H9 (cell line): Measurements from ENCODE around the gene PRAC2. TPM values are rescaled to one million over a fixed set of nuclear protein-coding genes. Genes with fewer than 3 reads are reported as not detected.

ENCODE experiments used
- DNase-seq: peaks from one replicate; pipeline ENCODE4 v3.0.0-alpha.2; 2017
- H2AFZ ChIP-seq: one replicate; pipeline ENCODE4 v1.6.1; 2013; ENCODE audit warnings: mild to moderate bottlenecking, low read length, control low read depth, moderate library complexity
- H2AK5ac ChIP-seq: 2 replicates; pipeline ENCODE4 v1.6.1; 2013; ENCODE audit warnings: low read length, control low read depth, mixed read lengths; ENCODE audit not compliant: insufficient read length
- H2BK120ac ChIP-seq: one replicate; pipeline ENCODE4 v1.6.1; 2013; ENCODE audit warnings: low read depth, mild to moderate bottlenecking, low read length, control low read depth, inconsistent platforms; ENCODE audit not compliant: poor library complexity, severe bottlenecking
- H2BK12ac ChIP-seq: 2 replicates; pipeline ENCODE4 v1.6.1; 2013; ENCODE audit warnings: low read length, control low read depth, mixed read lengths, low read depth; ENCODE audit not compliant: insufficient read length
- H2BK15ac ChIP-seq: 2 replicates; pipeline ENCODE4 v1.6.1; 2013; ENCODE audit warnings: low read depth, low read length, control low read depth
- H2BK20ac ChIP-seq: one replicate; pipeline ENCODE4 v1.6.1; 2013; ENCODE audit warnings: low read depth, mild to moderate bottlenecking, low read length, control low read depth, inconsistent platforms; ENCODE audit not compliant: poor library complexity, severe bottlenecking
- H2BK5ac ChIP-seq: 2 replicates; pipeline ENCODE4 v1.6.1; 2013; ENCODE audit warnings: low read length, control low read depth, mixed read lengths; ENCODE audit not compliant: insufficient read length
- H3K14ac ChIP-seq: 2 replicates; pipeline ENCODE4 v1.6.1; 2013; ENCODE audit warnings: low read length, control low read depth; ENCODE audit not compliant: insufficient read depth
- H3K18ac ChIP-seq: 2 replicates; pipeline ENCODE4 v1.6.1; 2013; ENCODE audit warnings: low read depth, mild to moderate bottlenecking, mixed read lengths, low read length, control low read depth; ENCODE audit not compliant: insufficient read length
- H3K23ac ChIP-seq: 2 replicates; pipeline ENCODE4 v1.6.1; 2013; ENCODE audit warnings: low read length, control low read depth, mixed read lengths, low read depth; ENCODE audit not compliant: insufficient read length
- H3K23me2 ChIP-seq: 2 replicates; pipeline ENCODE4 v1.6.1; 2013; ENCODE audit warnings: low read depth, mild to moderate bottlenecking, mixed read lengths, low read length, control low read depth; ENCODE audit not compliant: insufficient read length, poor library complexity, severe bottlenecking
- H3K27ac ChIP-seq: 2 replicates; pipeline ENCODE4 v1.5.1; 2013; ENCODE audit warnings: low read length, control low read depth, mixed read lengths, low read depth; ENCODE audit not compliant: insufficient read length
- H3K27me3 ChIP-seq: 2 replicates; pipeline ENCODE4 v1.6.1; 2013; ENCODE audit warnings: low read length, control low read depth, inconsistent platforms; ENCODE audit not compliant: insufficient read depth
- H3K4ac ChIP-seq: 2 replicates; pipeline ENCODE4 v1.6.1; 2013; ENCODE audit warnings: low read depth, mild to moderate bottlenecking, control low read depth, inconsistent platforms, low read length, moderate library complexity
- H3K4me1 ChIP-seq: 2 replicates; pipeline ENCODE4 v1.6.1; 2013; ENCODE audit warnings: low read length, control low read depth, inconsistent platforms; ENCODE audit not compliant: insufficient read depth
- H3K4me2 ChIP-seq: 2 replicates; pipeline ENCODE4 v1.6.1; 2013; ENCODE audit warnings: low read length, control low read depth, mixed read lengths; ENCODE audit not compliant: insufficient read length, insufficient read depth
- H3K56ac ChIP-seq: 2 replicates; pipeline ENCODE4 v1.6.1; 2013; ENCODE audit warnings: low read depth, mild to moderate bottlenecking, mixed read lengths, low read length, control low read depth; ENCODE audit not compliant: insufficient read length
- H3K79me1 ChIP-seq: 2 replicates; pipeline ENCODE4 v1.6.1; 2013; ENCODE audit warnings: low read depth, mild to moderate bottlenecking, moderate library complexity, low read length, control low read depth, inconsistent platforms; ENCODE audit not compliant: insufficient read depth, poor library complexity, severe bottlenecking
- H3K79me2 ChIP-seq: 2 replicates; pipeline ENCODE4 v1.6.1; 2013; ENCODE audit warnings: low read length, control low read depth, inconsistent platforms; ENCODE audit not compliant: insufficient read depth
- H3K9ac ChIP-seq: 2 replicates; pipeline ENCODE4 v1.6.1; 2013; ENCODE audit warnings: low read length, control low read depth, mixed read lengths; ENCODE audit not compliant: insufficient read length; ENCODE audit errors: extremely low read depth
- H3K9me3 ChIP-seq: one replicate; pipeline ENCODE4 v1.6.1; 2013; ENCODE audit warnings: low read depth, low read length, inconsistent platforms; ENCODE audit not compliant: control insufficient read depth
- H3T11ph ChIP-seq: one replicate; pipeline ENCODE4 v1.6.1; 2013; ENCODE audit warnings: mild to moderate bottlenecking, low read length, control low read depth, inconsistent platforms
- H4K20me1 ChIP-seq: one replicate; pipeline ENCODE4 v1.6.1; 2013; ENCODE audit not compliant: control insufficient read depth, insufficient read length, insufficient read depth
- H4K5ac ChIP-seq: 2 replicates; pipeline ENCODE4 v1.6.1; 2013; ENCODE audit warnings: low read depth, mild to moderate bottlenecking, mixed read lengths, low read length, control low read depth; ENCODE audit not compliant: insufficient read length
- H4K8ac ChIP-seq: replicated peaks from 2 replicates; pipeline ENCODE4 v1.6.1; 2013; ENCODE audit warnings: low read length, control low read depth, mixed read lengths, low read depth; ENCODE audit not compliant: insufficient read length
- H4K91ac ChIP-seq: 2 replicates; pipeline ENCODE4 v1.6.1; 2013; ENCODE audit warnings: low read depth, mild to moderate bottlenecking, moderate library complexity, mixed read lengths, low read length, control low read depth; ENCODE audit not compliant: insufficient read length
- H3K27ac Mint-ChIP-seq, 3 experiments: 2 replicates in 2 of 3; 3 replicates in 1 of 3; pipeline ENCODE4 v1.8.0; 2020 to 2021; ENCODE audit warnings: mixed read lengths in 3 of 3, mild to moderate bottlenecking in 1 of 3, moderate library complexity in 1 of 3
- H3K27me3 Mint-ChIP-seq: 2 replicates; pipeline ENCODE4 v1.8.0; 2021; ENCODE audit warnings: low read depth, mild to moderate bottlenecking, moderate library complexity, mixed read lengths
- H3K36me3 Mint-ChIP-seq, 3 experiments: 2 replicates in 2 of 3; 3 replicates in 1 of 3; pipeline ENCODE4 v1.8.0; 2020 to 2021; ENCODE audit warnings: low read depth in 3 of 3, mixed read lengths in 3 of 3; ENCODE audit not compliant: insufficient read depth in 1 of 3
- H3K4me1 Mint-ChIP-seq, 2 experiments: 2 replicates each; pipeline ENCODE4 v1.8.0; 2020; ENCODE audit warnings: mixed read lengths in 2 of 2
- H3K4me3 Mint-ChIP-seq, 2 experiments: 2 replicates in 1 of 2; 3 replicates in 1 of 2; pipeline ENCODE4 v1.8.0; 2020 to 2021; ENCODE audit warnings: mild to moderate bottlenecking in 2 of 2, mixed read lengths in 2 of 2, moderate library complexity in 1 of 2
- H3K9me3 Mint-ChIP-seq, 2 experiments: 2 replicates in 1 of 2; 3 replicates in 1 of 2; pipeline ENCODE4 v1.8.0; 2020; ENCODE audit warnings: mild to moderate bottlenecking in 2 of 2, mixed read lengths in 2 of 2, moderate library complexity in 1 of 2
- WGBS: extraction: QIAGEN DNeasy Blood & Tissue Kit; methylation state at CpG from one replicate; pipeline ENCODE4 v1.1.7; 2013; ENCODE audit warnings: missing lambda C conversion rate, low lambda C conversion rate, mixed read lengths; ENCODE audit not compliant: insufficient read length; ENCODE audit errors: extremely low coverage; 5-methylcytosine and 5-hydroxymethylcytosine counted together
- total RNA-seq: library from RNA; stranded (reverse); gene quantifications from 2 replicates; pipeline ENCODE4 v1.2.1, GENCODE V29; 2021
- TF ChIP-seq, protein P1 (sequence below): fragments of 200-600 bp; sonication (generic); conservative IDR thresholded peaks from 3 replicates; pipeline ENCODE4 v1.8.0; 2021; ENCODE audit warnings: antibody characterized with exemption, mild to moderate bottlenecking

PRAC2 gene
- total RNA-seq, 1 experiment from 2014 or later = not detected

DNA sequence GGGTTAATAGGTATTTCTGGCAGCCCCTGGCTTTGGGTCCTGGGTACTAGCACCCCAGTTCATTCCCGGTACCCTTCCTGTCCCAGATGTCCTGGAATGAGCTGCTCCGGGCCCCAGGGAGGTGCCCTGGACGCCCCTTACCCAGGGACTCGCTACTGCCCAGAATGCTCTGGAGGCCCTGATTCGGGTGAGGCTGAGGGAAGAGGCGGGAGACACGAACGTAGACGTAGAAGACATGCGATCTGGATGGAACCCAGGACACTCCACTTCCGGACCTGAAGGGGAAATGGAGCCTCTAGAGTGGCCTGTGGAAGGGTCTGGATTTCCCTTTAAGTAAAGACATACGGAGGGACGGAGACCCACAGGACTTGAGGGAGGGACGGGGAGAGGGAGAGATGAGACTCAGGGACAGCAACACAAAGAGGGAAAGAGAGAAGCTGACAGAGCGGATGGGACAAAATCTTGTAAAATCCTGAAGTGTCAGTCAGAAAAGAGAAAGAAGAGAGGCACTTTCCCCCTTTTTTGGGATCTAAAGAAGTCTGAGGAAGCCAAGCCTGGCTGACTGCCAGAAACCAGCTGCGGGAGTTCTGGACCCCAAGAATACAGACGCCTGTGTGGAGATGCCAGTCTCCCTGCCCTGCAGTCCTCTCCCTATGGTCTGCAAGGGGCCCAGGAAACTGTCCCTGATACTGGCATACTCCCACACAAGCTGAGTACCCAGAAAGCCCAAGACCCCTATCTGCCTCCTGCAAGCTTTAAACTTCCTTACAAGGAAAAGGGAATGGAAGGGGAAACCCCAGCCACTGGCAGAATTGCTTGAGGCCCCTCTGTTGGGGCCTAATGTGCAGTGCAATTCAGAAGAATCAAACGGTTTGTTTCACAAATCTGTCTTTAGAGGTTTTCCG lies 6.6 kb downstream of the PRAC2 start:
- peaks cover 100% of the 10 kb centered on the region for H3K27me3 Mint-ChIP-seq
- Histone ChIP-seq H2BK20ac (no peak overlapping the region), H4K91ac (no peak overlapping the region), H3T11ph (no peak overlapping the region), H4K8ac (no peak overlapping the region), H3K79me1 (no peaks in the 10 kb centered on the region), H3K79me2 (no peaks in the 10 kb centered on the region), H2AFZ (no peak overlapping the region), H2AK5ac (no peak overlapping the region), H3K14ac (no peak overlapping the region), H2BK5ac (no peak overlapping the region), H2BK15ac (no peak overlapping the region), H4K20me1 (peaks cover 4% of the 10 kb centered on the region), H4K5ac (no peak overlapping the region), H3K9ac (no peak overlapping the region), H3K4ac (no peak overlapping the region), H2BK12ac (no peak overlapping the region), H3K18ac (no peak overlapping the region), H3K9me3 (no peaks in the 10 kb centered on the region), H3K23ac (no peak overlapping the region), H3K23me2 (peaks cover 4% of the 10 kb centered on the region), H3K4me2 (peak overlapping the region; percentile 39), H2BK120ac (no peak overlapping the region), H3K27ac (no peak overlapping the region), H3K4me1 (no peaks in the 10 kb centered on the region), H3K27me3 (peaks cover 99% of the 10 kb centered on the region), H3K56ac (no peak overlapping the region)
- no peak overlapping the region for H3K27ac Mint-ChIP-seq
- TF ChIP-seq, protein P1, sequence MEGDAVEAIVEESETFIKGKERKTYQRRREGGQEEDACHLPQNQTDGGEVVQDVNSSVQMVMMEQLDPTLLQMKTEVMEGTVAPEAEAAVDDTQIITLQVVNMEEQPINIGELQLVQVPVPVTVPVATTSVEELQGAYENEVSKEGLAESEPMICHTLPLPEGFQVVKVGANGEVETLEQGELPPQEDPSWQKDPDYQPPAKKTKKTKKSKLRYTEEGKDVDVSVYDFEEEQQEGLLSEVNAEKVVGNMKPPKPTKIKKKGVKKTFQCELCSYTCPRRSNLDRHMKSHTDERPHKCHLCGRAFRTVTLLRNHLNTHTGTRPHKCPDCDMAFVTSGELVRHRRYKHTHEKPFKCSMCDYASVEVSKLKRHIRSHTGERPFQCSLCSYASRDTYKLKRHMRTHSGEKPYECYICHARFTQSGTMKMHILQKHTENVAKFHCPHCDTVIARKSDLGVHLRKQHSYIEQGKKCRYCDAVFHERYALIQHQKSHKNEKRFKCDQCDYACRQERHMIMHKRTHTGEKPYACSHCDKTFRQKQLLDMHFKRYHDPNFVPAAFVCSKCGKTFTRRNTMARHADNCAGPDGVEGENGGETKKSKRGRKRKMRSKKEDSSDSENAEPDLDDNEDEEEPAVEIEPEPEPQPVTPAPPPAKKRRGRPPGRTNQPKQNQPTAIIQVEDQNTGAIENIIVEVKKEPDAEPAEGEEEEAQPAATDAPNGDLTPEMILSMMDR = no peak
- H3K9me3 Mint-ChIP-seq = peaks cover 4 to 11% of the 10 kb centered on the region in 2 experiments; a peak in 3 of 5 replicates
- peaks cover 10 to 22% of the 10 kb centered on the region in 2 experiments for H3K4me1 Mint-ChIP-seq
- no peak for DNase-seq
- H3K36me3 Mint-ChIP-seq = peaks cover 0 to 2% (median 0%) of the 10 kb centered on the region in 3 experiments; a peak in 1 of 7 replicates
- WGBS = no CpG with 5 or more reads among the region's 19 CpGs
- H3K4me3 Mint-ChIP-seq = peak overlapping the region in 1 of 2 experiments; percentile 67; a peak in 2 of 5 replicates
